GM19455 (cell line): Measurements from ENCODE around the gene YBX2.

ENCODE experiments used
- ATAC-seq: cut with Tn5 transposase; IDR thresholded peaks from one replicate; pipeline ENCODE4 v1.9.1; 2021; ENCODE audit not compliant: unreplicated experiment

The YBX2 gene

GRCh38 chr17:7304179-7304578 is 9.7 kb upstream of the YBX2 start:
- no peak for ATAC-seq

DNA sequence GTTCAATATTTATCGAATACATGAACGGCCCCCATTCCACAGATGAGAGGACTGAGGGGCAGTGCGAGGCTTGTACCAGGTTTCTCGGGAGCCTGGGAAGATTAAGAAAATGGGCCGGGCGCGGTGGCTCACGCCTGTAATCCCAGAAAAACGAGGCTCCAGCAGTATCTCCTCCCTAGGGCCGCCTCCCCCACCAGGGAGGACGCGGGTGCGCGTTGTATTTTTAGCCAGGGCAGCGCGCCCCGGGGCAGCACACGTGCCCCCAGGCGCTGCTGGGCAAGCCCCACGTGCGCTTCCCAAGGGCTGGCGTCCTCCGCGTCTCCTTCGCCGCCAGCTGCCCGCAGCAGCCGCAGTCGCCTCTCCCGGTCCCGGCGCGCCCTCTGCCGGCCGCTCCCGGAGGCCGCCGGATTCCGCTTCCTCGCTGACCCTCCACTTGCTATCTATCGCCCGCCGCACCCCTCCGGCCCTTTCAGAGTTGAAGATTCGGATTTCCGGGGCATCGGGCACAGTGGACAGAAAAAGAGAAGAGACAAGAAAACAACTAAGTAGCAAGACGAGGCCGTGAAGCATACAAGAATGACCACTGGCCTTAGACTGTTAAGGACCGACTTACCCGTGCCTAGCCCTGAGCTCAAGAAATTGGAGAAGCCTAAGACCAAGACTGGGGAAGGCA is 1.9 kb upstream of the YBX2 start:
- no peak for ATAC-seq

DNA sequence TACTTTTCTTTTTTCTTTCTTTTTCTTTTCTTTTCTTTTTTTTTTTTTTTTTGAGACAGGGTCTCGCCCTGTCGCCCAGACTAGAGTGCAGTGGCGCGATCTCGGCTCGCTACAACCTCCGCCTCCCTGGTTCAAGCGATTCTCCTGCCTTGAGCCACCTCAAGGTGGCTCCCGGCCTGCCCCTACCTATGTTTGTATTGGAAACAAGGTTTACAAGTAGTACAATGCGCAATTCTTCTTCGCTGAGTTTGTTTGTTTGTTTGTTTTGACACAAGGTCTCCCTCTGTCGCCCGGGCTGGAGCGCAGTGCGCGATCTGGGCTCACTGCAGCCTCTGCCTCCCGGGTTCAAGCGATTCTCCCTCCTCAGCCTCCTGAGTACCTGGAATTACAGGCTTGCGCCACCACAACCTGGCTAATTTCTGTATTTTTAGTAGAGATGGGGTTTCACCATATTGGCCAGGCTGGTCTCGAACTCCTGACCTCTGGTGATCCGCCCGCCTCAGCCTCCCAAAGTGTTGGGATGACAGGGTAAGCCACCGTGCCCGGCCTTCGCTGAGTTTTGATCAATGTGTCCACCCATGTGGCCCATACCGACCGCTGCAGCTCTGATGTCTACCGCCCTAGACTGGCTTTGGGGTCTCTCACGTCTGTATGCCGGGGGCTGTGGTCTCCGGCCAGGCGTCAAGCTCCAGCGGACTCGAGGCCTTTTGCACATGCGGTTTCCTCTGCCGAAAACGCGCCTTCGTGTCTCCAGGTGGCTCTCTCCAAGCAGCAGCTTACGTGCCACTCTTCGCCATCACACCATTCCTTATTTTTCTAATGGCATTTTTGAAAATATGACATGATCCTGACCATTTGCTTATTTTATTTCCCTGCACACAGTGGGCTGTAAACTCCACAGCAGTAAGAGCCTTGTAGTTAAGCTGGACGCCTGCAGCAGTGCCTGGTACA is 1.1 kb upstream of the YBX2 start:
- ATAC-seq: no peak

- ATAC-seq: no peak
Measured at GRCh38 chr17:7293816-7294613, 424 bp downstream of the YBX2 start.

DNA sequence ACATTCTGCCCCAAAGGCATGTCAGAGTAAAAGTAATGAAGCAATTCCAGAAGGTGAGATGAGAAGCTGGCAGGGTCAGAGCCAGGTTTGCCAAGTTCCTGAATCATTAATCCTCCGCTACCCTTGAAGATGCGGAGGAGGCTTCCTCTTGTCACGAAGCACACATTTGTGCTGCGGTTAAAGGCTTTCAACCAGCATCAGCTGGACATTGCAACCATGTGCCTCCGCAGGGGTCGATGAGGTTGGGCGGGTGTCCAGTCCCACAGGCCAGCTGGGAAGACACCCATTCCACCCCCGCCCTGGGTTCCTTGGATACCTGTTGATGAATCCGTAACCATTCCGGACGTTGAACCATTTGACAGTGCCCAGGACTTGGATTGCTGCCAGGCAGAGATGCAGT is 1.3 kb downstream of the YBX2 start:
- ATAC-seq: no peak

DNA sequence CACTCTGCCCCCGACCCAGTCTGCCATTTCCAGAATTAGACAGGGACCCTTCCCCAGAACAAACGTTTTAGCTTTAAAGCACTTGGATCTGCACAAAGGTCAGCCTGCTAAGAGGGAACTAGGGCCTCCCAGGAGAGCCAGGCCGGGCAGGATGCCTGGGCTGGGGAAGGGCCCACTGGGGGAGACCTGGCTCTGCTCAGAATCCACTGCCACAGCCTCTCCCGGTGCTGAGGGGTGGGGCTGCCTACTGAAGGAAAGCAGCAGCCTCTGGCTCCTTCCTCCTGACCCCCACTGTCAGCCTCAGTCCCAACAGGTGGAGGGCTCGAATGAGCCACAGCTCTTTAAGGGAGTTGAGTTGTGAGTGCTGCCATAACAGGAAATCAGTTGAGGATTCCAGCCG is 1.7 kb downstream of the YBX2 start:
- no peak for ATAC-seq

DNA sequence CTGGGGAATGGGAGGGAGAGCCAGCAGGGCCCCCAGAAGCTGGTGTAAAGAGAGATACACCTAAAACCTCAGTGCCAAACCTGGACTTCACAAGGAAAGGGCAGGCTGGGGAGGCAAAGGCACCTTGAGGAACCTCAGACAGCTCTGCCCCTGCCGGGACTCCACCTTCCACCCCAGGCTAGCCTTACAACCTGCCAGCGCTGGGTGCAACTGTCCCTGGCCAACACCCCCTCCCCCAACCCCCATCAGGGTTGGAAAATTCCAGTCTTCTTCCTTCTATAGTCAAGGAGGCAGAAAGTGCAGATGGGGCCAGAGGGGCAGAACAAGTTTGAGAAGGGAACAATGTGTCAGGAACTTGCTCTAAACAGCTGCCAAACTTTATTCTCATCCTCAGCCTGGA is 2.2 kb downstream of the YBX2 start:
- ATAC-seq: no peak

- ATAC-seq: no peak
Measured at GRCh38 chr17:7290685-7291084, 3.8 kb downstream of the YBX2 start.

DNA sequence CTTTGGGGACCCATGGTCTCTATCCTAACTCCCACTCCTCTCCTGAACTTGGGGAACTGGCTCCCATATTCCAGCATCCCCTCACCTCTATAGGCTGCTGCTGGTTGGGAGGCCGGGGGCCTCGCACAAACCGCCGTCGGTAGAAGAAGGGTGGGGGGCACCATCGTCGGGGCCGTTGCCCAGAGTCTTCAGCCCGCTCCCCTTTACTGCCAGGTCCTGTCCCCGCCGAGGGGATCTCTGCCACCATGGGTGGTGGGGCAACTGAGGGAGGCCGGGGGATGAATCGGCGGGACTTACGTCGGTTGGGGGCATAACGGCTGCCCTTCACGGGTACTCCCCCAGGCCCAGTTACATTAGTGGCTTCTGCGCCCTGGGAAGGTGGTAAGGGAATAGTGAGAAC is 4.3 kb downstream of the YBX2 start:
- no peak for ATAC-seq

GRCh38 chr17:7289256-7290032 is 5.0 kb downstream of the YBX2 start:
- ATAC-seq: no peak

DNA sequence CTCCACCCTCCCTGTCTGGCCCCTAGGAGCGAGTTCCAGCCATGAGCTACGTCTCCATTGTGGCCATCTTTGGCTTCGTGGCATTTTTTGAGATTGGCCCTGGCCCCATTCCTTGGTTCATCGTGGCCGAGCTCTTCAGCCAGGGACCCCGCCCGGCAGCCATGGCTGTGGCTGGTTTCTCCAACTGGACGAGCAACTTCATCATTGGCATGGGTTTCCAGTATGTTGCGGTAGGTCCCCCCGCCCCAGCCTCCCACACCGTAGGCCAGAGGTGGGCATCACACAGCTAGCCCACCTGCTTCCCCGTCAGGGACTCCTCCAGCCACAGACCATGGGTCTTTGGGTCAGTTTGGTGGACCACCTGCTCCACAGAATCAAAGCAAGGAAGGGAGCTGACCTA is 8.8 kb downstream of the YBX2 start:
- no peak for ATAC-seq

DNA sequence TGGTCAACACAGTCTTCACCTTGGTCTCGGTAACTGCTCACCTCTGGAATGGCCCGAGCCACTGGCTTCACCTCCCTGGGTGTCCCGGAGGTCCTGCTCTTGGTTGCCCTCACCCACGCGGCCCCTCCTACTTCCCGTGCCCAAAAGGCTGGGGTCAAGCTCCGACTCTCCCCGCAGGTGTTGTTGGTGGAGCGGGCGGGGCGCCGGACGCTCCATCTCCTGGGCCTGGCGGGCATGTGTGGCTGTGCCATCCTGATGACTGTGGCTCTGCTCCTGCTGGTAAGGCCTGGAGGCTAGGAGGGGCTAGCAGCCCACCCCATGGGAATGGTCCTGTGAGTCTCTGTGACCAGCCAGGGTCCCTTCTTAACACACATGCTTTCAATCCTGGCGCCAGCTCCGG is 9.5 kb downstream of the YBX2 start:
- ATAC-seq: no peak

DNA sequence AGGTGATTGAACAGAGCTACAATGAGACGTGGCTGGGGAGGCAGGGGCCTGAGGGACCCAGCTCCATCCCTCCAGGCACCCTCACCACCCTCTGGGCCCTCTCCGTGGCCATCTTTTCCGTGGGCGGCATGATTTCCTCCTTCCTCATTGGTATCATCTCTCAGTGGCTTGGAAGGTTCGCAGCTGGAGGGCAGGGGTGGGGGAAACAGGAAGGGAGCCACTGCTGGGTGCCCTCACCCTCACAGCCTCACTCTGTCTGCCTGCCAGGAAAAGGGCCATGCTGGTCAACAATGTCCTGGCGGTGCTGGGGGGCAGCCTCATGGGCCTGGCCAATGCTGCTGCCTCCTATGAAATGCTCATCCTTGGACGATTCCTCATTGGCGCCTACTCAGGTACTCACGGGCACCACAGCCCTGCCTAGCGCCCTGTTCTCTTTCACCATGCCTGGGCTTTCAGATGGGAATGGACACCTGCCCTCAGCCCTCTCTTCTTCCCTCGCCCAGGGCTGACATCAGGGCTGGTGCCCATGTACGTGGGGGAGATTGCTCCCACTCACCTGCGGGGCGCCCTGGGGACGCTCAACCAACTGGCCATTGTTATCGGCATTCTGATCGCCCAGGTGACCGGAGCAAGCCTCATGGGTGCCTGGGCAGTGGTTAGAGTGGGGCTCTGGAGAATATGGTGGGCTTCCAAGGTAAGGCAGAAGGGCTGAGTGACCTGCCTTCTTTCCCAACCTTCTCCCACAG is 10.8 kb downstream of the YBX2 start:
- no peak for ATAC-seq

DNA sequence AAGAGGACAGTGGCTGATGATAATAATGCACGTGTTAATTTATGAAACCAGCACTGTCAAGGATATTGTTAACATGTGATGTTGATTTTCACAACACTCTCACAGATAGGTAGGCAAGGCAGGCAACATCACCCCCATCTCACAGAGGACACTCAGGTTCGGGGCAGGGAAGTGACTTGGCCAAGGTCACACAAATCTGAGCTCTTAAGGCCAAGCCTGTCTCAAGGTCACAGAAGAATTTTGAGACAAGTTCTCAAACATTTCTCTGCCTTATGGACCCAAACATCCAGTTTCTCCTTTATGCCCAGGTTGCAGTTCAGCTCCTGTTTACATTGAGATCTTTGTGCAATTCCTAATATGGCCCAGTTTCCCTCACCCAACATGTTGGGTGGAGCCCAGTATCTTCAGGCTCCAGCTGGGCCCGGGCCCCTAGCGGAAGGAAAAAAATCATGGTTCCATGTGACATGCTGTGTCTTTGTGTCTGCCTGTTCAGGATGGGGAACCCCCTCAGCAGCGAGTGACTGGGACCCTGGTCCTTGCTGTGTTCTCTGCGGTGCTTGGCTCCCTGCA is 11.6 kb downstream of the YBX2 start:
- ATAC-seq: no peak

DNA sequence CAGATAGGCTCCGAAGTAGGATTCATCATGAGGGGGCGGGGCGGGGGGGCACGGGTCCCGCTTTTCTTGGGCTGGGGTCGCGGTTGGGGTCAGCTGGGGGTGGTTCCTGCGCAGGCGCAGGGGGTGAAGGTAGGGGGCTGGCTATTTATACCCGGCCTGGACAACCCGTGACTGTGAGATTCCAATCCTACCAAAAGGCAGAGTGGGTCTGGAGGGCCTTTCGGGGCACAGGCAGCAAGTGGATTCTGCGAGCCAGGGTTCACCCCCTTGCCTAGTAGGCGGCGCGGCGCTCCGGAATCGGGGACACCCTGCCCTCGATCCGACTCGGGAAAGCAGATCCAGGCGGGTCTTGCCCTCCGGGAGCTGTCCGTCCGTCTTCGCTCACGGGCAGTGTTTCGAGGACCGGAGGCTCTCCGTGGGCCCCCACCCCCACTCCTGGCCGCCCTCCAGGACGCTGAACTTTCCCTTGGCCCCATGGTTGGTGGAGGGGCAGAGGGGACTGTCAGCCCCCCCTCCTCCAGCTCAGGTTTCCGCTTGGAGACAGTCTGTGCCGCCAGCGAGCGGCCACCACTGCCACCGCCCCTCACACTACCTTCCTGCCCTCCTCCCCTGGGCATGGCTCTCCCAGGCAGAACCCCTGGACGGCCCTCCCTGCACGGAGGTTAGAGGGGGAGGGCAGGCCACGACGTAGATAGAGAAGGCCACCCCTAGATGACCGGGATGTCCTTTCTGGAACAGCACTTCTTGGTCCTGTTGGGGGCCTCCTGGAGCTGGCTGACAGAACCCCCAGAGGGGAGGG is 12.3 kb downstream of the YBX2 start:
- no peak for ATAC-seq

- no peak for ATAC-seq
Measured at GRCh38 chr17:7281074-7281952, 13.1 kb downstream of the YBX2 start, which contains the start of gene SLC2A4. Gene SLC2A4, plus strand, starts transcription at chr17:7281718. Its CDS starts 217 bp downstream, at chr17:7281935.

DNA sequence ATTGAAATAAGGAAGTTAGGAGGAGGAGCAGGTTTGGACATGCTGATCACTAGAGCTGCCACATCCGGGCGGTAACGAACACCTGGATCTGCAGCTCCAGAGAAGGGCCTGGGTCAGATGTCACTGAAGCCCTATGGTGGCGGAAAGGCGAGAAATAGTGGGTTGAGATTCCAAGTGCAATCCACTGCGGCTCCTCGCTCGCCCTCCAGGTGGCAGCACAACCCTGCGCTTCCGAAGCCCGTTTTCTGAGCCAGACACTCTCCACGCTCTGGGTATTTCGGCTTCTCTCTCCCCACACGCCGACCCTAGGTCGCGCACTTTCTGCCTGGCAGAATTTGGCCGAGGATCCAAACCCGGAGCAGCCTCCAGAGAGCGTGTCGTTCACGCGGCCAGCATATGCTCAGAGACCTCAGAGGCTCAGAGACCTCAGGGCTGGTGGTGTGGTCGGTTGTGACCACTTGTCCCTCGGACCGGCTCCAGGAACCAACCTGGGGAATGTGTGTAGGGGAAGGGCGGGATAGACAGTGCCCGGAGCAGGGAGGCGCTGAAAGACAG is 13.8 kb downstream of the YBX2 start:
- peak; percentile 54 for ATAC-seq

DNA sequence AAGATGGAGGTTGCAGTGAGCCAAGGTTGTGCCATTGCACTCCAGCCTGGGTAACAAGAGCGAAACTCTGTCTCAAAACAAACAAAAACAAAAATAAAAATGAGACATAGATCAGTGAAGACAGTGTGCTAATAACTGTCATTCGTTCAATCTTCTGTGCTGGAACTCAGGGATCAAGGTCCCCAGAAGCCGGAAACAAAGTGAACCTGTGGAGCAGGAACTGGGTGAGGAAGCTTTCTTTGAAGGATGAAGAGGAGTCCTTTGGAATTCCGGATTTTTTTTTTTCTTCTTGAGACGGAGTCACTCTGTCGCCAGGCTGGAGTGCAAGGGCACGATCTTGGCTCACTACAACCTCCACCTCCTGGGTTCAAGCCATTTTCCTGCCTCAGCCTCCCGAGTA is 15.0 kb downstream of the YBX2 start:
- no peak for ATAC-seq
